Measurements from ENCODE around the gene GATAD2A. TPM values are rescaled to one million over a fixed set of nuclear protein-coding genes. Genes with fewer than 3 reads are reported as not detected.

Gene GATAD2A
- total RNA-seq, 2 donors from 2014 or later, result 102 to 145 TPM

DNA sequence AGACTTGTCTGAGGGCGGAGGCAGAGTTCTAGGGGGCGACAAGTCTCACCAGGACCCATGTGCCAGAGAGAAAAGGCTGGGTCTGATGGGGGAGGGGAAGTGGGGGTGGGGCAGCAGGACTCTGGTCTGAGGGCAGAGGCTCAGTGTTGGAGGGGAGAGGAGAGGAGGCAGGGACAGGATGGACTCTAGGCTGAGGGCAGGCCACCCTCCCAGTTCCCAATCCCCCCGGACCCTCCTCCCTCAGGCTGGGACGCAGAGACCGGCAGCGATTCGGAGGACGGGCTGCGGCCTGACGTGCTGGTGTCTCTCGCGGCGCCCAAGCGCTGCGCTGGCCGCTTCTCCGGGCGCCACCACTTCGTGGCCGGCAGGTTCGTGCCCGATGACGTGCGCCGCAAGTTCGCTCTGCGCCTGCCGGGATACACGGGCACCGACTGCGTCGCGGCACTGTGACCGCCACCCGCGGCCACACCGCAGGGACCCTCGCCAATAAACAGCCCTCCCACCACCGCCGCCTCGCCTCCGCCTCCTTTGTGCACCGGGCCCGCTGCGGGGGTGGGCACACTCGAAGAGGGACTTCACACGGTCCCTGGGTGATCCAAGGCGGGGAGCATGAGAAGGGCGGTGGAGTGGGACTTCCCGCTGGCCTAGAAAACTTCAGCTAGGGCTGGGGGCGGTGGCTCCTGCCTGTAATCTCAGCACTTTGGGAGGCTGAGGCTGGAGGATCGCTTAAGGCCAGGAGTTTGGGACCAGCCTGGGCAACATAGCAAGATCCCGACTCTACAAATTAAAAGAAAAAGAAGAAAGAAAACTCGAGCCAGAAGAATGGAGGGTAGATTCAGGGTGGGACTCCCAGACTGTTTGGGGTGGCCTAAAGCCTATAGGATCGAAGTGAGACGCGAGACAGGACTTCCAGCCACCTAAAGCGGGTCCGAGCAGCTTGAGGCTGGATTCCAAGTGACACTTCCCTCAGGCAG lies 131.9 kb downstream of the GATAD2A start:
- Histone ChIP-seq H3K27ac (no peak overlapping the region), H3K36me3 (no peaks in the 10 kb centered on the region), H3K4me3 (peak overlapping the region; percentile 27), H3K4me1 (peaks cover 7% of the 10 kb centered on the region), H3K27me3 (peaks cover 29% of the 10 kb centered on the region), H3K9ac (ENCODE audit: low read depth in 2 of 2, low read length in 2 of 2) (no peak overlapping the region), H3K9me3 (no peaks in the 10 kb centered on the region)
- TF ChIP-seq, protein P1, sequence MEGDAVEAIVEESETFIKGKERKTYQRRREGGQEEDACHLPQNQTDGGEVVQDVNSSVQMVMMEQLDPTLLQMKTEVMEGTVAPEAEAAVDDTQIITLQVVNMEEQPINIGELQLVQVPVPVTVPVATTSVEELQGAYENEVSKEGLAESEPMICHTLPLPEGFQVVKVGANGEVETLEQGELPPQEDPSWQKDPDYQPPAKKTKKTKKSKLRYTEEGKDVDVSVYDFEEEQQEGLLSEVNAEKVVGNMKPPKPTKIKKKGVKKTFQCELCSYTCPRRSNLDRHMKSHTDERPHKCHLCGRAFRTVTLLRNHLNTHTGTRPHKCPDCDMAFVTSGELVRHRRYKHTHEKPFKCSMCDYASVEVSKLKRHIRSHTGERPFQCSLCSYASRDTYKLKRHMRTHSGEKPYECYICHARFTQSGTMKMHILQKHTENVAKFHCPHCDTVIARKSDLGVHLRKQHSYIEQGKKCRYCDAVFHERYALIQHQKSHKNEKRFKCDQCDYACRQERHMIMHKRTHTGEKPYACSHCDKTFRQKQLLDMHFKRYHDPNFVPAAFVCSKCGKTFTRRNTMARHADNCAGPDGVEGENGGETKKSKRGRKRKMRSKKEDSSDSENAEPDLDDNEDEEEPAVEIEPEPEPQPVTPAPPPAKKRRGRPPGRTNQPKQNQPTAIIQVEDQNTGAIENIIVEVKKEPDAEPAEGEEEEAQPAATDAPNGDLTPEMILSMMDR (IDR thresholded peaks at IDR 0.05), result no peak
- DNase-seq, result no peak
- intact Hi-C loops (cut with DNase I), result no loop called here

DNA sequence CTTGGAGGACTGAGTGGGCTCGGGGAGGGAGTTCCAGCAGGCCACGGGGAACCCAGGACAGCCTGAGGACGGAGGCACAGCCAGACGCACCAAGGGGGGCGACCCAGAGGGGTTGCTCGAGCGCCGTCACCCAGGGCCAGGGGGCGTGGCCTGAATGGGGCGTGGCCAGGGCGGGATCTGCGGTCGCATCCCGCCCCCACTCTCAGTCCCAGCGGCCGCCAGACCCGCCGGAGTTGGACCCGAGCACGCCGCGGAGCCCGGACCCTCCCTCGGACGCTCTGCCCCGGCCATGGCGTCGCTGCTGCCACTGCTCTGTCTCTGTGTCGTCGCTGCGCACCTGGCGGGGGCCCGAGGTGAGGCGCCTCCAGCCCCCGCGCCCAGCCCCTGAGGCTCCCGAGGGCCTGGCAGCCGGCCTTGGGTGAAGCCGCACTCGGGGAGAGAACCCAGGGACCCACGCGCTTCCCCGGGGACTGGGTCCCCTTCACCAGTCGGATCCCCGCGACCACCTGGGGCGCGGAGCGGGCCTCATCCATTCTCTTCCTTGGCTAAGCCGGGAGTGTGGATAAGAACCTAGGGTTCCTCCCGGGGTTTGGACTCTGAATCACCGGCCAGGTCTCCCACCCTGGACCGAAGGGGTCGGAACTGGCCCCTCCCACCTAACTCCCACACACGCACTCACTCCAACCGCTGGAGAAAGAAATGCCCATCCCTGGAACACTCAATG lies 132.7 kb downstream of the GATAD2A start, which contains the start of gene CILP2:
Gene CILP2, plus strand, starts transcription at position 205 of the 724 bp plus-strand sequence. Its CDS starts 85 bp downstream, at position 290.
- peak within 1 kb of the TSS in 1 of 2 donors; percentile 2 for H3K9ac ChIP-seq (ENCODE audit: low read depth in 2 of 2, low read length in 2 of 2)
- intact Hi-C loops (cut with DNase I), result no loop called here
- H3K27me3 ChIP-seq, result peaks cover 29% of the 10 kb centered on the region
- TF ChIP-seq, protein P1 (IDR thresholded peaks at IDR 0.05), result no peak
- DNase-seq, result peak; percentile 40
- peak within 1 kb of the TSS; percentile 27 for H3K4me3 ChIP-seq
- H3K4me1 ChIP-seq, result peaks cover 7% of the 10 kb centered on the region
- H3K36me3 ChIP-seq, result no peaks in the 10 kb centered on the region
- H3K9me3 ChIP-seq, result no peaks in the 10 kb centered on the region
- no peak within 1 kb of the TSS for H3K27ac ChIP-seq

DNA sequence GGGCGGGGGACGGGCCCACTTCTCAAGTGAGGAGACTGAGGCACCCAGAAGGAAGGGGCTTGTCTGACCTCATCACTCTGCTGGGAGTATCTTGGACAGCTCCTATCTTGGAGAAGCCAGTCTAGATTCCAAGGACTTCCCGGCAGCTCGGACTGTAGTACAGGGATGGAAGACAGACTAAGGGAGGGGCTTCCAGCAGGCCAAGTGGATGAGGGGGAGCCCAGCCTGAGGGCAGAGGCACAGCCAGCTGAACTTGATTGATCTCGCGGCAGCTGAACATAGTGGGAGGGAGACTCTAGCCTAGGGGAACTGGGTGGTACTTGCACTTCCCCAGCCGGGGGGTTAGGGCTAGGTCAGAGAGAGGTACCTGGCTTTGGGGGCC lies 133.3 kb downstream of the GATAD2A start:
- intact Hi-C loops (cut with DNase I), result no loop called here
- Histone ChIP-seq H3K4me1 (peaks cover 7% of the 10 kb centered on the region), H3K9ac (ENCODE audit: low read depth in 2 of 2, low read length in 2 of 2) (no peak overlapping the region), H3K9me3 (no peaks in the 10 kb centered on the region), H3K4me3 (peak overlapping the region; percentile 27), H3K27ac (no peak overlapping the region), H3K27me3 (peaks cover 29% of the 10 kb centered on the region), H3K36me3 (no peaks in the 10 kb centered on the region)
- no peak for DNase-seq
- TF ChIP-seq, protein P1 (IDR thresholded peaks at IDR 0.05), result no peak

DNA sequence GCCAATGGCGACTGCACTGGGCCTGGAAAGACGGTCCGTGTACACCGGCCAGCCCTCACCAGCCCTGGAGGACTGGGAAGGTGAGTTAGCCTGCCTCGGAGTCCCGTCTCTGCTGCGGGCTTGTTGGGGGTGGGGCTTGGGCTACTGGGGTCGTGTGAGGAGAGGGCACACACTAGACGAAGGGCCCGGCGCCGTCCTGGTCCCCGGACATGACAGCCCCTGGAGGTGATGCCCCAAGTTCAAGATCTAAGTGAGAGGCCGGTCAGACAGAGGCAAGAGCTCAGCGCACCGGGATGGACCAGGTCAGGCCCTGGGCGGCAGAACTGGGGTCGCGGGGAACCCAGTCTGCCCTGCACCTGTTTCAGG lies 134.2 kb downstream of the GATAD2A start:
- TF ChIP-seq, protein P1 (IDR thresholded peaks at IDR 0.05), result no peak
- Histone ChIP-seq H3K9ac (ENCODE audit: low read depth in 2 of 2, low read length in 2 of 2) (no peak overlapping the region), H3K27ac (no peak overlapping the region), H3K36me3 (no peaks in the 10 kb centered on the region), H3K27me3 (peaks cover 29% of the 10 kb centered on the region), H3K4me1 (peaks cover 7% of the 10 kb centered on the region), H3K9me3 (no peaks in the 10 kb centered on the region), H3K4me3 (no peak overlapping the region)
- DNase-seq, result no peak
- intact Hi-C loops (cut with DNase I), result no loop called here

DNA sequence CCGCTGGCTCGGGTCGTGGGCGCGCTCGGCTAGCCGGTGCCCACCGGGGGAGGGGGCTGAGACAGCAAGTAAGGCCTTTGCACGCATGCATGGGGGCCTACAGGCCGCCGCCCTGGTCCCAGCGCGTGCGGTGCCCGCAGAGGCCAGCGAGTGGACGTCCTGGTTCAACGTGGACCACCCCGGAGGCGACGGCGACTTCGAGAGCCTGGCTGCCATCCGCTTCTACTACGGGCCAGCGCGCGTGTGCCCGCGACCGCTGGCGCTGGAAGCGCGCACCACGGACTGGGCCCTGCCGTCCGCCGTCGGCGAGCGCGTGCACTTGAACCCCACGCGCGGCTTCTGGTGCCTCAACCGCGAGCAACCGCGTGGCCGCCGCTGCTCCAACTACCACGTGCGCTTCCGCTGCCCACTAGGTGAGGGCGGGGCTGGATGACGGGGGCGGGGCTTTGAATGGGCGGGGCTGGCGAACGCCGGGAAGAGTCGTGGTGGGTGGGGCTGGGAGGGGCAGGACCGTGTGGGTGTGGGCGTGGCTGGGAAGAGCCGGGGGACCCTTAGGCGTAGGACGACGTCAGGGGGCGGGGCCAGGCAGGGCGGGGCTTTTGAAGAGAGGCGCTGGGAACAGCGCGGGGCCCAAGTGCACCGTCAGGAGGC lies 134.7 kb downstream of the GATAD2A start:
- no peaks in the 10 kb centered on the region for H3K9me3 ChIP-seq

More for the DNA sequence above, 134.7 kb downstream of the GATAD2A start:
- Histone ChIP-seq H3K9ac (ENCODE audit: low read depth in 2 of 2, low read length in 2 of 2) (no peak overlapping the region), H3K36me3 (no peaks in the 10 kb centered on the region), H3K27ac (no peak overlapping the region), H3K4me1 (peaks cover 7% of the 10 kb centered on the region), H3K4me3 (peak overlapping the region; percentile 6), H3K27me3 (peaks cover 29% of the 10 kb centered on the region)
- peak; percentile 95 for DNase-seq
- TF ChIP-seq, protein P1 (IDR thresholded peaks at IDR 0.05), result no peak
- intact Hi-C loops (cut with DNase I), result no loop called here
